Stimulated activated effector memory CD8-positive, alpha-beta T cell treated with anti-CD3 and anti-CD28 coated beads, Interleukin-12 subunit alpha, Interleukin-12 subunit beta, amount 100 ng/mL, for 72 hours (primary cell): Measurements from ENCODE around the gene PTPRN2.
A peak's percentile ranks its signal among the peaks of the same experiment; 100 is the strongest.
"Not testable (repeated sequence)": the region's sequence is repeated elsewhere in the genome, so short reads cannot be mapped to it uniquely, and the experiment has no call there.

Source experiments
- ATAC-seq: fragments of 150-1000 bp; cut with Tn5 transposase; 2 replicates; pipeline ENCODE4 v1.10.0; 2021
- DNase-seq, 2 donors: peaks; one replicate each; pipeline ENCODE4 v3.0.0; 2021 to 2022; ENCODE audit warnings: low spot score in 2 of 2
- H3K27ac Mint-ChIP-seq: one replicate; pipeline ENCODE4 v1.8.0; 2022; ENCODE audit warnings: mild to moderate bottlenecking, mixed read lengths
- H3K36me3 Mint-ChIP-seq: one replicate; pipeline ENCODE4 v1.8.0; 2022; ENCODE audit warnings: mild to moderate bottlenecking, mixed read lengths
- H3K4me1 Mint-ChIP-seq: one replicate; pipeline ENCODE4 v1.8.0; 2022; ENCODE audit warnings: mixed read lengths
- H3K4me3 Mint-ChIP-seq: one replicate; pipeline ENCODE4 v1.8.0; 2022; ENCODE audit warnings: mild to moderate bottlenecking, mixed read lengths
- H3K9me3 Mint-ChIP-seq: one replicate; pipeline ENCODE4 v1.8.0; 2022; ENCODE audit warnings: mixed read lengths

PTPRN2 gene

DNA sequence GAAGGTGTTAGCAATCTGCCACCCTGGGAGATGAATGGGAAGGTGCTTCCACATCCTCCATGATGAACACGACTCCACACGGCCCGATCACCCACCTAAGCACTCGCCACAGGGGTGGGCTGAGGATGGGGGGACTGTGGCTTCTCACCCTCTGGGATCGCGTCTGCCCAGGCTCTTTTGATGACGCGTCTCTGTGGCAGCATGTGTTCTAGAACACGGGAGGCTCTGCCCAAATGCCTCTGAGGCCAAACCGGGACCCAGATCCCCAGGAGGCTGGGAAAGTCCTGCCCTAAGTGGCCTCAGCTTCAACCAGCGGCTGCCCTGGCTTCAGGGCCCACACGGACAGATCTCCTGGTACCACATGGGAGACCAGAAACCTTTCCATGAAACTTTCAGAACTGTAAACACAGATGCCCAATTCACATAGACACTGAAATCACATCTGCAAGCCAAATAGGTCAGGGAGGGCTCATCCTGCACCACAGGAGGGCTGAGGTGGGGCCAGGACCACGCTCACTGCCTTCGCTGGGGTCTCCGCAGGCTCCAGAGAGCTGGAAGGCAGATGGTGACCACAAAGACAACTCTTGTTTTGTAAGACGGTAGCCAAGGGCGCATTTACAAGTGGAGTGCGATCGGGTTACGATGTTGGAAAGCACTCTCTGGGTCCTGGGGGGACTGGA, 200.6 kb downstream of the PTPRN2 start:
- Mint-ChIP-seq H3K9me3 (no peaks in the 10 kb centered on the region), H3K27ac (no peak overlapping the region), H3K36me3 (no peaks in the 10 kb centered on the region), H3K4me1 (no peaks in the 10 kb centered on the region), H3K4me3 (no peak overlapping the region)
- no peak for ATAC-seq
- DNase-seq, result no peak

GRCh38 chr7:158386355-158386618, 201.3 kb downstream of the PTPRN2 start:
- H3K4me1 Mint-ChIP-seq, result no peaks in the 10 kb centered on the region
- no peaks in the 10 kb centered on the region for H3K9me3 Mint-ChIP-seq
- DNase-seq (no peak), ATAC-seq (no peak)
- no peak overlapping the region for H3K4me3 Mint-ChIP-seq
- no peak overlapping the region for H3K27ac Mint-ChIP-seq
- no peaks in the 10 kb centered on the region for H3K36me3 Mint-ChIP-seq

- H3K27ac Mint-ChIP-seq, H3K4me1 Mint-ChIP-seq, H3K4me3 Mint-ChIP-seq, DNase-seq, H3K9me3 Mint-ChIP-seq, ATAC-seq, H3K36me3 Mint-ChIP-seq: not testable (repeated sequence)
These were observed 201.9 kb downstream of the PTPRN2 start for GRCh38 chr7:158385496-158386354.

- no peak for ATAC-seq
These were observed 202.9 kb downstream of the PTPRN2 start for GRCh38 chr7:158384746-158385145.

DNA sequence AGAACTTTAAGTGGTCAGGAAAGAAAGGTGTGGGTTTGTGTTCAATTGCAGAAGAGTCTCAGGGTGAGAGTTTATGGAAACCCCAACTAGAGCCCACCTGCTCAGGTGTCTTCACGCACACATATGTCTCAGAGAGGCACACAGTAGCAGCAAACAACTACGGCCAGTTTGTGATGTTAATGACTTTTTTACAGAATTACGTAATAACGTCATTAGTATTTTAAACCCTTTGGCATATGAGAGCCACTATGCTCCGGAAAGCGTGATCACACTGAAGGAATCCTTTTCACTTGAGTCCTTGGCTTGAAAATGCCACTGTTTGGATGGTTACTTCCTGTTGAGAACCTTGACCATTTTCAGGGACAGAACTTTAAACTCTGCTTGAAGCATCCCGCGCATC, 204.0 kb downstream of the PTPRN2 start:
- H3K4me1 Mint-ChIP-seq, result no peaks in the 10 kb centered on the region
- no peak for DNase-seq
- no peak overlapping the region for H3K4me3 Mint-ChIP-seq
- no peak overlapping the region for H3K27ac Mint-ChIP-seq
- ATAC-seq, result no peak
- H3K36me3 Mint-ChIP-seq, result no peaks in the 10 kb centered on the region
- H3K9me3 Mint-ChIP-seq, result peaks cover 3% of the 10 kb centered on the region

More at GRCh38 chr7:158384746-158385145, 202.9 kb downstream of the PTPRN2 start:
- H3K4me3 Mint-ChIP-seq, result no peak overlapping the region
- no peak for DNase-seq
- H3K36me3 Mint-ChIP-seq, result no peaks in the 10 kb centered on the region
- H3K27ac Mint-ChIP-seq, result no peak overlapping the region
- no peaks in the 10 kb centered on the region for H3K4me1 Mint-ChIP-seq
- H3K9me3 Mint-ChIP-seq, result peaks cover 3% of the 10 kb centered on the region

DNA sequence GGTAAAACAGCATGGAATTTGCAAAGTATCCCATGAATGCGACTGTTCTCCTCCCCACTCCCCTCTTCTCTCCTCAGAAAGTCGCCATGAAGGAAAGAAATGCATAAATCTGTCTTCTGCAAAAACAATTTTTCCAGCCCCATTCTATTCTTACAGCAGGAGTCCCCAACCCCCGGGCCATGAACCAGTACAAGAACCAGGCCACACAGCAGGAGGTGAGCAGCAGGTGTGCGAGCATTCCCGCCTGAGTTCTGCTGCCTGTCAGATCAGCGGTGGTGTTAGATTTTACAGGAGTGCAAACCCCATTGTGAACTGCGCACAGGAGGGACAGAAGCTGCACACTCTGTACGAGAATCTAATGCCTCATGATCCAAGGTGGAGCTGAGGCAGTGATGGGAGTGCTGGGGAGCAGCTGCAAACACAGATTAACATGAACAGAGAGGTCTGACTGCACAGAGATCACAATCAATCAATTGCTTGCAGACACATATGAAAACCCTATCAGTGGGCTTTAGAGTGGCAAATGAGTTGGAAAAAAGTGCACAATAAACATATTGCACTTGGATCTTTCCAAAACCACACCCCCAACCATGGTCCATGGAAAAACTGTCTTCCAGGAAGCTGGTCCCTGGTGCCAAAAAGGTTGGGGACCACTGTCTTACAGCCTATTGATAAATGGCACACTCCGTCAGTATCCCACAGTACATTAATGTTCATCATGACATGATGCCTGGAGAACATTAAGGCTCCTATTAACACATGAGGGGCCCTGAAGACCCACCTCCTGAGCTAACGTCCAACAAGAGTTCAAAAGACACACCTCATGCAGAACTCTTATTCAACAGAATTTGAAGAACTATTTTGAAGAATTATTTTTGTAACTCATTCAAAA, 205.0 kb downstream of the PTPRN2 start:
- peaks cover 6% of the 10 kb centered on the region for H3K4me1 Mint-ChIP-seq
- peaks cover 3% of the 10 kb centered on the region for H3K9me3 Mint-ChIP-seq
- no peak for ATAC-seq
- no peak for DNase-seq
- no peak overlapping the region for H3K27ac Mint-ChIP-seq
- no peak overlapping the region for H3K4me3 Mint-ChIP-seq
- no peaks in the 10 kb centered on the region for H3K36me3 Mint-ChIP-seq

DNA sequence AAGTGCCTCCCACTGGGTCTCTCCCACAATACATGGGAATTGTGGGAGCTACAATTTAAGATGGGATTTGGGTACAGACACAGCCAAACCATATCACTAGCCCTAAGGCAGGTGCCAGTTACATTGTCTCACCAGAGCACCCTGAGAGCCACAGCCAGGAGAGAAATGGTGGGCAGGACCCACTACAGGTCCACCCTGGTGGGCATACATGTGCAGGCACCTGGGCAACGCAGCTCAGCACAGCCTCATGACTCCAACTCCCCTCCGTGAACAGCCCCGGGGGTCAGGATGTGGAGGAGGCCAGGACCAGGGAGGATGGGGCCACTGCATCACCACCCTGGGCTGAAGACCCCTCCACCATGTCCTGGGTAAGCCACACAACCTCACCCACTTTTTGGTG, 205.7 kb downstream of the PTPRN2 start:
- H3K27ac Mint-ChIP-seq, result no peak overlapping the region
- no peaks in the 10 kb centered on the region for H3K36me3 Mint-ChIP-seq
- DNase-seq (no peak), ATAC-seq (no peak)
- no peak overlapping the region for H3K4me3 Mint-ChIP-seq
- H3K9me3 Mint-ChIP-seq, result peaks cover 3% of the 10 kb centered on the region
- peaks cover 12% of the 10 kb centered on the region for H3K4me1 Mint-ChIP-seq

- Mint-ChIP-seq H3K4me3 (no peak overlapping the region), H3K9me3 (peaks cover 3% of the 10 kb centered on the region), H3K36me3 (peaks cover 6% of the 10 kb centered on the region), H3K27ac (no peak overlapping the region), H3K4me1 (peaks cover 26% of the 10 kb centered on the region)
- no peak for ATAC-seq
- DNase-seq, result no peak
These were observed 208.6 kb downstream of the PTPRN2 start for GRCh38 chr7:158378978-158379377.

GRCh38 chr7:158377800-158378623, 209.6 kb downstream of the PTPRN2 start:
- H3K9me3 Mint-ChIP-seq, result peaks cover 3% of the 10 kb centered on the region
- peak overlapping the region; percentile 67 for H3K27ac Mint-ChIP-seq

GRCh38 chr7:158376839-158377186, 210.8 kb downstream of the PTPRN2 start:
- not testable (repeated sequence) for H3K27ac Mint-ChIP-seq, H3K4me3 Mint-ChIP-seq, ATAC-seq, DNase-seq, H3K36me3 Mint-ChIP-seq, H3K9me3 Mint-ChIP-seq
- peaks cover 26% of the 10 kb centered on the region for H3K4me1 Mint-ChIP-seq

More at GRCh38 chr7:158377800-158378623, 209.6 kb downstream of the PTPRN2 start:
- ATAC-seq (peak; percentile 55), DNase-seq (no peak)
- peaks cover 26% of the 10 kb centered on the region for H3K4me1 Mint-ChIP-seq
- H3K36me3 Mint-ChIP-seq, result peaks cover 6% of the 10 kb centered on the region
- H3K4me3 Mint-ChIP-seq, result no peak overlapping the region

DNA sequence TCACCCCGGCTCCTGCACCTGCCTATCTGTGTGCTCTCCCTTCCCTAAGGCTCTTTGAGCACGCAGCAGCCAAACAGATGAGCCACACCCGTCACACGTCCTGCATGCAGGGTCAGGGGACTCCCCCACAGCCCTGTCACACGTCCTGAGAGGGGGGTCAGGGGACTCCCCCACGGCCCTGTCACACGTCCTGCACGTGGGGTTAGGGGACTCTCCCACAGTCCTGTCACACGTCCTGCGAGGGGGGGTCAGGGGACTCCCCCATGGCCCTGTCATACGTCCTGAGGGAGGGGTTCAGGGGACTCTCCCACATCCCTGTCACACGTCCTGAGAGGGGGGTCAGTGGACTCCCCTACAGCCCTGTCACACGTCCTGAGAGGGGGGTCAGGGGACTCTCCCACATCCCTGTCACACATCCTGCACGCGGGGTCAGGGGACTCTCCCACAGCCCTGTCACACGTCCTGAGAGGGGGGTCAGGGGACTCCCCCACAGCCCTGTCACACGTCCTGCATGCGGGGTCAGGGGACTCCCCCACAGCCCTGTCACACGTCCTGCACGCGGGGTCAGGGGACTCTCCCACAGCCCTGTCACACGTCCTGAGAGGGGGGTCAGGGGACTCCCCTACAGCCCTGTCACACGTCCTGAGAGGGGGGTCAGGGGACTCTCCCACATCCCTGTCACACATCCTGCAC, 211.3 kb downstream of the PTPRN2 start:
- H3K9me3 Mint-ChIP-seq, H3K36me3 Mint-ChIP-seq: not testable (repeated sequence)
- H3K4me1 Mint-ChIP-seq, result peaks cover 26% of the 10 kb centered on the region
- peak overlapping the region; percentile 53 for H3K4me3 Mint-ChIP-seq
- peak in 1 of 2 donors; percentile 17 for DNase-seq
- peak overlapping the region; percentile 87 for H3K27ac Mint-ChIP-seq
- ATAC-seq, result peak; percentile 74

DNA sequence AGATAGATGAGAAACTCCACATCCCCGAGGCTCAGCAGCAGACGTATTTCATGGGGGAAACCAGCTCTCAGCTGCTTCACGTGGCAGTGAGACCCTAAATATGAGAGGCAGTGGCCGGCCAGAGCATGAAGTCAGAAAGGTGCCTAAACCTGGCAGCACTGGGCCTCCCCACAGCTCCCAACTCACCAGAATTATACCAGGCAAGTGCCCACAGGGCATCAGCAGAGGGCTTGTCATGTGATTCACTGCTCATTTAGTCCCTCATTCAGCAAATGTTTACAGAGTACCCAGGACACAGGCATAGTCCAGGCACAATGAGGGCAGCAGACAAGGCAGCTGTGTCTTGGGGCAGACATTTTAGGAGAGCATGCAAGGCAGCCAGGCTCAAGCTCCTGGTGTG, 212.6 kb downstream of the PTPRN2 start:
- Mint-ChIP-seq H3K9me3 (peaks cover 2% of the 10 kb centered on the region), H3K4me3 (peak overlapping the region; percentile 53), H3K4me1 (peaks cover 26% of the 10 kb centered on the region), H3K36me3 (peaks cover 6% of the 10 kb centered on the region), H3K27ac (peak overlapping the region; percentile 87)
- ATAC-seq (no peak), DNase-seq (no peak)

DNA sequence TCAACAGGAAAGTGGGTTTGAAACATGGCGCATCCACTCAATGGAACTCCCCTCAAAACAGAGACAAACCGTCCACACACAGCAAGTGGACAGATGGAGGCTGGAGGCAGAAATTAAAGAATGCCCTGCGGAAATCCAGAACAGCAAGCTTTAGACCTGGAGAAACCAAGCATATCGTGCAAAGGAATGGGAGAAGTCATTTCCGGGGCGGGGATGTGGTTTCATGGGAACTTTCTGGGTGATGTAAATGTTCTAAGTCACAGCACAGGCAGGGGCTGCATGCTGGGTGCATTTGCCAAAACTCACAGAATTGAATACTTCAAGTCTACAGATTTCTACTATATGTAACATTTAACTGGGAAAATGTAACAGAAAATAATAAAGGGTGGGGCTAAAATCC, 213.0 kb downstream of the PTPRN2 start:
- no peak overlapping the region for H3K4me3 Mint-ChIP-seq
- peaks cover 26% of the 10 kb centered on the region for H3K4me1 Mint-ChIP-seq
- DNase-seq (no peak), ATAC-seq (no peak)
- H3K36me3 Mint-ChIP-seq, result peaks cover 6% of the 10 kb centered on the region
- peak overlapping the region; percentile 87 for H3K27ac Mint-ChIP-seq
- H3K9me3 Mint-ChIP-seq, result no peaks in the 10 kb centered on the region

- no peak overlapping the region for H3K4me3 Mint-ChIP-seq
- peaks cover 26% of the 10 kb centered on the region for H3K4me1 Mint-ChIP-seq
- no peaks in the 10 kb centered on the region for H3K9me3 Mint-ChIP-seq
- DNase-seq (no peak), ATAC-seq (no peak)
- peak overlapping the region; percentile 87 for H3K27ac Mint-ChIP-seq
- H3K36me3 Mint-ChIP-seq, result peaks cover 6% of the 10 kb centered on the region
These were observed 213.5 kb downstream of the PTPRN2 start for GRCh38 chr7:158374146-158374545.
